GM10266 (cell line): ENCODE measurements around the gene TMUB1.

Experiments
- DNase-seq: peaks from one replicate; pipeline ENCODE4 v3.0.0; 2012; ENCODE audit errors: extremely low spot score
- TF ChIP-seq, protein P1 (sequence below): IDR thresholded peaks from 2 replicates; pipeline ENCODE4 v1.5.1; 2012; ENCODE audit warnings: mild to moderate bottlenecking, low read depth; ENCODE audit not compliant: control insufficient read depth, insufficient read depth; ENCODE audit errors: missing control alignments

The TMUB1 gene

DNA sequence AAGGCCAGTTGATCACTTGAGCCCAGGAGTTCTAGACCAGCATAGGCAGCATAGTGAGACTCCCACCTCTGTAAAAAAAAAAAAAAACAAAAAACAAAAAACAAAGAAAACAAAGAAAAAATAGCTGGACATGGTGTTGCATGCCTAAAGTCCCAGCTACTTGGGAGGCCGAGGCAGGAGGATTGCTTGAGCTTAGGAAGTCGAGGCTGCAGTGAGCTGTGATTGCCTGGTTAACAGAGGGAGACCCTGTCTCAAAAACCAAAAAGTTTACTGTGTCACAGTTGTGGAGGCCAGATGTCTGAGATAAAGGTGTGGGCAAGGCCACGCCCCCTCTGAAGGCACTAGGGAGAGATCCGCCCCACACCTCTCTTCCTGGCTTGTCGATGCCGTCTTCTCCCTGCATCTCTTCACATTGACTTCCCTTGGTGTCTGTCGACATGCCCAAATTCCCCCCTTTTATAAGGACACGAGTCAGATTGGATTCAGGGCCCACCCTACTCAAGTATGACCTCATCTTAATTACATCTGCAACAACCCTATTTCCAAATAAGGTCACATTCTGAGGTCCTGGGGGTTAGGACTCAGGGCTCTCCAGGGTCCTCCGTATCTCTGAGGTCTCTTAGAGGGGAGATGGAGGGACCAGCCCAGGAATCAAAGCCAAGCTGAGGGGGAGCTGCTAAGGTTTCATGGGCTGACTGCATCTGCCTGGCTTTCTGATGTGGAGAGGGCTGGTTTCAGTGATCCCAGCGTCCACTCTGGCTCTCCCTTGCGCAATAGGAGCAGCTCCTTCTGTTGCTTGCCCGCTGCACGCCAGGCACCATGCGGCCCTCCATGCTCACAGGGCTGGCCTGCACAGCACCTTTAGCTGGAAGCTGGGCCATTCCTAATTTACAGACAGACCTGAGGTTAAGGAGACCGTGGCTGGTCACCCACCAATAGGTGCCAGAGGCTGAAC lies 26.1 kb upstream of the TMUB1 start:
- TF ChIP-seq, protein P1, sequence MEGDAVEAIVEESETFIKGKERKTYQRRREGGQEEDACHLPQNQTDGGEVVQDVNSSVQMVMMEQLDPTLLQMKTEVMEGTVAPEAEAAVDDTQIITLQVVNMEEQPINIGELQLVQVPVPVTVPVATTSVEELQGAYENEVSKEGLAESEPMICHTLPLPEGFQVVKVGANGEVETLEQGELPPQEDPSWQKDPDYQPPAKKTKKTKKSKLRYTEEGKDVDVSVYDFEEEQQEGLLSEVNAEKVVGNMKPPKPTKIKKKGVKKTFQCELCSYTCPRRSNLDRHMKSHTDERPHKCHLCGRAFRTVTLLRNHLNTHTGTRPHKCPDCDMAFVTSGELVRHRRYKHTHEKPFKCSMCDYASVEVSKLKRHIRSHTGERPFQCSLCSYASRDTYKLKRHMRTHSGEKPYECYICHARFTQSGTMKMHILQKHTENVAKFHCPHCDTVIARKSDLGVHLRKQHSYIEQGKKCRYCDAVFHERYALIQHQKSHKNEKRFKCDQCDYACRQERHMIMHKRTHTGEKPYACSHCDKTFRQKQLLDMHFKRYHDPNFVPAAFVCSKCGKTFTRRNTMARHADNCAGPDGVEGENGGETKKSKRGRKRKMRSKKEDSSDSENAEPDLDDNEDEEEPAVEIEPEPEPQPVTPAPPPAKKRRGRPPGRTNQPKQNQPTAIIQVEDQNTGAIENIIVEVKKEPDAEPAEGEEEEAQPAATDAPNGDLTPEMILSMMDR = no peak
- no peak for DNase-seq

DNA sequence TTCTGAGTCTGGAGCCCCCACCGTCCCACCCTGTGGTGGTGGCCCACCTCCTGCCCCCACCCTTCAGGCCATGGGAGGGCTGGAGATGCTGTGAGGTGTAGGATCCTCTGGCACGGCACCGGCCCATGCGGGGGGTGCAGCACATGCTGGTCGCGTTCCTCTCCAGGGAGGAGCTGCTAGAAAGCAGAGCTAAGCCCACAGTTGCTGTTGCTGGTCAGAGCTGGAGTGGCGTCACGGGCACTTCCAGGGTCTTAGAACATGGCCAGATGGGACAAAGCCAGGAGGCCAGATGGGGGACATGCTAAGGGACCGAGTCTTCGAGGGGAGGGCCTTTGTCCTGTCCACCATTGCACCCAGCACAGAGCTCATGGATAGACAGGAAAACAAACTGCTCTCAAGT lies 24.6 kb upstream of the TMUB1 start:
- no peak for DNase-seq
- TF ChIP-seq, protein P1 = no peak

DNA sequence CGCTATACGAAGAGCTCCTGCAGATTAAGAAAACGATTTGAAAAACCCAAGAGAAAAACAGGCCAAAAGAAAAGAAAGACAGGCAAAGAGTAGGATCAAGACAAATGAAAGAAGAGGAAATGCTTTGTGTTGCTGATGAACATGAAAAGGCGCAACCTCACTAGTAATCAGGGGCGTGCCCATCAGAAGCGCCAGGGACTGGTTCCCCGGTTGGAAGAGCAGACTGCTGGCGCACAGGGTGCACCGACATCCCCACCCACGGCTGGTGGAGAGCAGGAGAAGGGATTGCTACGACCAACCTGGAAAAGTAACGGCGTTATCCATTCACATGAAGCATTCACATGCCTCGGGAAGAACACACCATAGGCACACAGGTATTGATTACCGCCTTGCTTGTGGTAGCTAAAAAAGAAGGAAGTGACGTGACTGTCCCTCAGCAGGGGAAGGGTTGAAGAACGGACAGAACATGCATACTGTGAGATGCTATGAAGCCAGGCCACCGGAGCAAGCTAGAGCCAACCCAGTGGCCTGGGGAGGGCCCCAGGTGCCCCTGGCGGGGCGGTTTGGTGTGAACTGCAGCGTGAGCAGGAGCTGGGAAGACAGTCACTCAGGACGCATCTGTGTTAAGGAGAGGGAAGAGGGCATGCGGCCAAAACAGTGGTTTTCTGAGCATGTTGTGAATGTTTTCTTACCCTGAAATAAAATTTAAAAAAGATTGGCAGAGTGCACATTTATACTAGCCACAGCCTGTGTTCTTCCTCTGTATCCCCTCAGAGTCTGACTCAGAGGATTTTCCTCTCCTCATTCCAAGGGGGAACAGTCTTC lies 21.3 kb upstream of the TMUB1 start:
- no peak for DNase-seq
- TF ChIP-seq, protein P1 = no peak

DNA sequence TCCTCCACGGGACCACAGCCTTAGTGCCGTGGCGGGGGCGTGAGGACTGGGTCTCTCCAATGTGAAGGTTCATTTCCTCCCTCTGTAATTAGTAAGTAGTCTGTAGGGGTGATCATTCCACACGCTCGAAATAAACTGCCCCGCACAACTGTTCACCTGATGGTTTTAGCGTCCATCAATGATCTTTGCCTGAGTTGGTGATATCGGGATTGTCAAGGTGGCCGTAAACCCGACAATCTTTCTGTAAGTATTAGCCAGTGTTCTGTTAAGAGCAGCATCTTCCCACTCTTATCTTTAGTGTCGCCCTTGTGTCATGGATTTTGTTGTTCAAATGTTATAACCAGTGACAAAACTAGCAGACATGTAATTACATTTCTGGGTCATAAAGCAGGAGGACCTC lies 20.7 kb upstream of the TMUB1 start:
- TF ChIP-seq, protein P1 = no peak
- no peak for DNase-seq

DNA sequence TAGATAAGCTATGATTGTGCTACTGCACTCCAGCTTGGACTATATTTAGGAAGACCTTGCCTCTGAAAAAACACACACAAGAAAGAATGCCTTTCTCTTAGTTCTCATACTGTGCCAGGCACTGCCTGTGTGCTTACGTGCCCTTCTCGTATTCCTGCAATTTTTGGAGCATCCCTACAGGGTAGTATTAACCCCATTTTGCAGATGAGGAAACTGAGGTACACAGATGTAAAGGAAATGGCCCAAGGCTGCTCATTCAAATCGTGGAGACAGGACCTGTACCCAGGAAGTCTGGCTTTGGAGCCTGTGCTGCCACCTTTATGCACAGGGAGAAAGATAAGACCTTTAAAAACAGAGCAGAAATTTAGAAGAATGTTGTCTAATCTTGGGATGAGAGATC lies 19.7 kb upstream of the TMUB1 start:
- TF ChIP-seq, protein P1 = no peak
- DNase-seq = no peak

DNA sequence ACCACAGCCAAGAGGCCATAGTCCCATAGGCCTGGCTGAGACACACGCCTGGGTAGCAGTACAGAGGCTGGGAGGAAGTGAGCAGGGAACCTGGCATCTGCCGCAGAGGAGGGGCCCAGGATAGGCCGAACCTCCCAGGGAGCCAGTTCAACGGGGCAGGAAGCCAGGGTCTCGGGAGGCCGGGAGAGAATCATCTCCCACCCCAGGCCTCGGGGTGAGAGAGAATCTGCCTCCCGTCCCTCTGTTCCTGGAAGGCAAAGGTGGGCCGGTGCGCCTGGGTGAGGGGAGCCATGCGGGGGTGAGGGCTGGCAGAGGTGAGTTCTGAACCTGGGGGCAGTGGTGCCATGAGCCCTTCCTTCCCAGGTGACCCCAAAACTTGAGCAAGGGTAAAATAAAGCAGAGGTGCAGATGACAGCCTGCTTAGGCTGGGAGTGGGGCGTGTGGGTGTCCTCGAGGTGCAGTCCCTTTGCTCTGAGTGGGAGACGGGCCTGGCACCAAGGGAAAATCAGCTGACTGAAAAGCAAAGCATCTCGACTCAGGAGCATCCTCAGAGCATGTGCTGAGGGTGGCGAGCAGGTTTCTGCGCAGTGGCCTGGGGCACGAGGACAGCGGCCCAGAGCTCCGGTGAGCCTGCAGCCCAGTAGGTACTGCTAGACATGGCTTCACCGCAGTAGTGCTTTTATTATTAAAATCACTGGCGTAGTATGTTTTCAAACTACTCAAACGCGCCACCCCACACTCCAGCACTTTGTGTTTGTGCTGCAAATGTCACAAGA lies 18.5 kb upstream of the TMUB1 start:
- TF ChIP-seq, protein P1 = no peak
- no peak for DNase-seq
